RPMI7951 (cell line): Measurements from ENCODE around the gene PITX3. TPM values are rescaled to one million over a fixed set of nuclear protein-coding genes. Genes with fewer than 3 reads are reported as not detected.
"Not testable (repeated sequence)": the region's sequence is repeated elsewhere in the genome, so short reads cannot be mapped to it uniquely, and the experiment has no call there.

ENCODE experiments used
- DNase-seq: peaks from one replicate; pipeline ENCODE4 v3.0.0-alpha.2; 2012; ENCODE audit warnings: low read depth
- total RNA-seq: library from RNA; depleted of rRNA; stranded (reverse); fragments of >200 nt; shearing (Covaris generic); gene quantifications from 2 replicates; pipeline ENCODE4 v1.2.3, GENCODE V29; 2014

The PITX3 gene
- total RNA-seq, 1 experiment from 2014 or later, result not detected

DNA sequence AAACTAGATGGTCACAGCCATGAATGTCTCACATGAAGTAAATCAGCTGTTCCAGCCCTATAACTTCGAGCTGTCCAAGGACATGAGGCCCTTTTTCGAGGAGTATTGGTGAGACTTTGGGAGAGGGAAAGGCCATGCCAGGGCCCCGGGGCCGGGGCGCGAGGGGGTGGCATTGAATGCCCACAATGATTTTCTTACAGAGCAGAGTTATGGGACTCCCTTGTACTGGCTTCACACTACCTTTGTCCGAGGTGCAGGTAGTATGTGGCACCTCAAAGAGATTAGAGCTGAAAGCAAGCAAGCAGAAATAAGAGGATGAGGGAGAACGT, 14.8 kb downstream of the PITX3 start:
- no peak for DNase-seq

DNA sequence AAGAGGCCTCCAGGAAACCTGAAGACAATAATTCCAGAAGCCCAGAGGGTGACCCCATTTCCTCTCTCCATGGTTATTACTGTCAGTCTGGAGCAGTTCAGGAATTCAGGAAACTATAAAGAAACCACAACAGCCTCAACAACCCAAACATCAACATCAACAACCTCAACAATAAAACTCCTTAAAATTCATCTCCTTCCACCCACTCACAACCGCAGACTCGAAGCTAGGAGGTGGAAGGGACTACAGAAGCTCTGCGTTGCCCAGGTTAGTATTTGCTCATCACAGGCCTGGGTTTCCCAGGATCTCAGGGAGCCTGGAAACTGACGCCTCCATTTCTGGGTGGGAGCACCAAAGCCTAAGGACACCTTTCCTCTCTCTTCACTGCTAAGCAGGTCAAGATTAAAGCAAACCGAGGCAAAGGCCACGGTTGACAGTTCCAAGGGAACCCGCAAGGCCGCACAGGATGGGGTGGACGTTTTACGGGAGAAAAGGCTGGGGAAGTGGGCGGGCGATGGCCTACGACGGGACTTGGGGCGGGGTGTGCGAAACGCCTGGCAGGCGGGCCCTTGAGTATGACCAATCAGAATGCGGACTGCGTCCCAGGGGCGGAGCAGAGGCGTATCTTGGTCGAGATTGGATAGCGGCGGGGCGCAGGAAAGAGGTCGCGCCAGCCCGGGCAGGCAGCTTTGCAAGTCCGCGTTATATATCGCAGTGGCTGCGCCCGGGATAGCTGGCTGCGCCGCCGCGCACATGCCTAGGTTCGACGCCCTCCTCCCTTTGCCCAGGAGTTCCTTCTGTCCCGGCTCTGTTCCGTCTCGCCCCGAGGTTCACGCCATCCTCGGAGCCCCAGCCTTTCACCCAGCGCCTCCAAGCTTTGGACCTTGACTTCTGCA, 15.4 kb downstream of the PITX3 start, which contains the start of gene ELOVL3:
Gene ELOVL3, plus strand, starts transcription at position 654 of the 896 bp plus-strand sequence. CDS start 250 bp downstream, outside the sequence.
- DNase-seq, result peak; percentile 91

DNA sequence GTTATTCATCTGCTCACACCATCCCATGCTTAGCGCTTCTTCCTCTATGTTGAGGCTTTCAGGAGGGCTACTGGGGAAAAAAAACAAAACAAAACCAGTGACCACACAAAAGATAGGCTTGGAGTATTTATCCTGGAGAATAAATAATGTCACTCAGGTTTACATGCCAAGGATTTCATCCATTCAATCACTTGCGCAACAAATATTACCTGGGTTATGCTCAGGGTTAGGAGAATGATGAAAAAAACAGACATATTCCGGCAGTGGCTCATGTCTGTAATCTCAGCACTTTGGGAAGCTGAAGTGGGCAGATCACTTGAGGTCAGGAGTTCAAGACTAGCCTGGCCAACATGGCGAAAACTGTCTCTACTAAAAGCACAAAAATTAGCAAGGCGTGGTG, 18.5 kb downstream of the PITX3 start:
- DNase-seq, result no peak

DNA sequence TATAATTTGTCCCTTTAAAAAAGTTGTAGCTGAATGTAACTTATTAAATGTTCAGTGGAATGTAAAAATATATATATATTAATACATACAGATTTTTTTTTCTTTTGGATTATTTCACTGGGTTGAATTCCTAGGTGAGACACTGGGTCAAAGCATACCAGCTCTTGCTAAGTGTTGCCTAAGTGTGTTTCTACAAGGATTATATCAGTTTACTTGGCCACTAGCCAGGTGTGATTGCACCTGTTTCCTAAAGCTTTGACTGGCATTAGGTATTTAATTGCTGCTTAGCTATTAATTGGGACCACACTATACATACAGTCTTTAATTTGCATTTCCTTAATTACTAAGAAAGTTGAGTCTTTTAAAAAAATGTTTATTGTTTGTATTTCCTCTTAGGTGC, 20.7 kb downstream of the PITX3 start:
- DNase-seq, result no peak

DNA sequence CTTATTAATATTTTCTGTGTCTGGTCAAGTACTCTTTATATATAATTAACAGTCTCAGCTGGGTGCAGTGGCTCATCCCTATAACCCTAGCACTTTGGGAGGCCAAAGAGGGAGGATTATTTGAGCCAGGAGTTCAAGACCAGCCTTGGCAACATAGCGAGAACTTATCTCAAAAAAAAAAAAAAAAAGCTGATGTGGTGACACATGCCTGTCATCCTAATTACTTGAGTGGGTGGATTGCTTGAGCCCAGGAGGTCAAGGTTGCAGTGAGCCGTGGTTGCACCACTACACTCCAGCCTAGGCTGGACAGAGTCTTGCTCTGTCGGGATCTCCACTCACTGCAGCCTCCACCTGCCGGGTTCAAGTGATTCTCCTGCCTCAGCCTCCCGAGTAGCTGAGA, 21.9 kb downstream of the PITX3 start:
- no peak for DNase-seq

DNA sequence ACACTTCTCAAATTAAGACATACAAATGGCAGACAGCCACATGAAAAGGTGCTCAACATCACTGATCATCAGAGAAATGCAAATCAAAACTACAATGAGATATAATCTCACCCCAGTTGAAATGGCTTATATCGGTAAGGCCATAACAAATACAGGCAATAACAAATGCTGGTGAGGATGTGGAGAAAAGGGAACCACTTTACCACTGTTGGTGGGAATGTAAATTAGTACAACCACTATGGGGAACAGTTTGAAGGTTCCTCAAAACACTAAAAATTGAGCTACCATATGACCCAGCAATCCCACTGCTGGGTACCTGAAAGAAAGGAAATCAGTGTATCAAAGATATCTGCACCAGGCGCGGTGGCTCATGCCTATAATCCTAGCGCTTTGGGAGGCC, 27.7 kb downstream of the PITX3 start:
- not testable (repeated sequence) for DNase-seq

DNA sequence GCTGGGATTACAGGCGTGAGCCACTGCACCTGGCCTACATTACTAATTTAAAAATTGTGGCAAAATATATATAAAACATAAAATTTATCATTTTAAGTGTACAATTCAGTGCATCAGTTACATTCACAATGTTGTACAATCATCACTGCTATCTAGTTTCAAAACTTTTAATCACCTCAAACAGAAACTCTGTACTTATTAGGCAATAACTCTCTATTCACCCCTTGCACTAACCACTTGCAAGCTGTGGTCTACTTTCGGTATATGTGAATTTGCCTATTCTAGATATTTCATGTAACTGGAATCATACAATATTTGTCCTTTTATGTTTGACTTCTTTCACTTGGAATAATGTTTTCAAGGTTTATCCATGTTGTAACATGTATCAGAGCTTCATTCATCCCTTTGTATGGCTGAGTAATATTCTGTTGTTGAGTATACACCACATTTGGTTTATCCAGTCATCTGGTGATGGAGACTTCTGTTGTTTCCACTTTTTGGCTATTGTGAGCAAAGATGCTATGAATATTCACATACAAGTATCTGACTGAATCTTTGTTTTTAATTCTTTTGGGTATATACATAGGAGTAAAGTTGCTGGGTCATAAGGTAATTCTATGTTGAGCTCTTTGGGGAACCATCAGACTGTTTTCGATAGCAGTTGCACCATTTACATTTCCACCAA, 29.6 kb downstream of the PITX3 start:
- DNase-seq, result no peak

DNA sequence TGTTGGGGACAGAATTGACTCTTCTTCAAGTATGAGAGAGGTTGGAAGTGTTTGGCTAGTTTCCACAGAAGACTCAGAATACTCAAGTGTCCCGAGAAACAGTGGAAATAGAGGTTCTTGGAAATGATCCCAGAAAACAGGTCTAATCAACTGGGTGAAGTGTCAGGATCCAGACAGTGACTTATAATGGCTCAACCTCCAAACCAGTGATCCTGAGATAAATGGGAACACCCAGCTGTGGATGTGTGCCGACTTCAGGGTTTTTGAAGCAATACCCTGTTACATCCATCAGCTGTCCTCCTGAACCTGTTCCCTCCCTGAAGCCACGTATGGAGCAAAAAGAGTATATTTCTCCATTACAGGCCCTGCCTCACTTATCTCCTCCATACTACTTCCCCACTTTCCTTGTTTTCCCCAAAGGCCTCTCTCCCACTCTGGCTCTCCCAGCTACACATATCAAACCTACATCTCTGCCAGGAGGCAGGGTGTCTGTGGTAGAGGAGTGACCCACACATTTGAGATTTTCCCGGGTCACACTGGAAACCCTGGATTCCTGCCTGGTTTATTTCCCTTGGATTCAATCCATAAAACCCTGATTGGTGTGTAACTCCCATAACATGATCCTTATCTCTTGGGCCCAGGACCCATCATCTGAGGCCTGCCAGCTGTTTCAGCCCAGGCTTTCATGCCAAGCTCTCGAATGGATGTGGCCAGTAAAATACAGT, 32.8 kb downstream of the PITX3 start:
- peak; percentile 89 for DNase-seq

DNA sequence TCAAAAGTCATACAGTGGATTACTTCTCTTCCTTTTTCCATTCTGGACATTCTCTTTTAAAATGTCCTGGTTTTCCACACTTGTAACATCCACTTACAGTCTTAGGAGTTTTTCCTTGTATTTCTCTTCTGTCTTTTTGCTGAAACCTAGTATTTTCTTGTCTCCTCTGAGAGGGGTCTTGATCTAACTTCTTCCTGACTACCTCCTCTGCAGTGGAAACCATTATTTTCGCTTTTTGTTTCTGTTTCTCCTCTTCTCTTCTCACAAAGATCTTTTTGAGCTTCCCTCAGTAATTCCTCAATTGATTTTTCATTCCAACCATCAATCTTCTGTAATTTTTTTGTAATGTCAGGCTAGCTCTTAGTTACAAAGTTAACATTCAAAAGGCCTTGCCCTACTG, 38.9 kb downstream of the PITX3 start:
- no peak for DNase-seq

DNA sequence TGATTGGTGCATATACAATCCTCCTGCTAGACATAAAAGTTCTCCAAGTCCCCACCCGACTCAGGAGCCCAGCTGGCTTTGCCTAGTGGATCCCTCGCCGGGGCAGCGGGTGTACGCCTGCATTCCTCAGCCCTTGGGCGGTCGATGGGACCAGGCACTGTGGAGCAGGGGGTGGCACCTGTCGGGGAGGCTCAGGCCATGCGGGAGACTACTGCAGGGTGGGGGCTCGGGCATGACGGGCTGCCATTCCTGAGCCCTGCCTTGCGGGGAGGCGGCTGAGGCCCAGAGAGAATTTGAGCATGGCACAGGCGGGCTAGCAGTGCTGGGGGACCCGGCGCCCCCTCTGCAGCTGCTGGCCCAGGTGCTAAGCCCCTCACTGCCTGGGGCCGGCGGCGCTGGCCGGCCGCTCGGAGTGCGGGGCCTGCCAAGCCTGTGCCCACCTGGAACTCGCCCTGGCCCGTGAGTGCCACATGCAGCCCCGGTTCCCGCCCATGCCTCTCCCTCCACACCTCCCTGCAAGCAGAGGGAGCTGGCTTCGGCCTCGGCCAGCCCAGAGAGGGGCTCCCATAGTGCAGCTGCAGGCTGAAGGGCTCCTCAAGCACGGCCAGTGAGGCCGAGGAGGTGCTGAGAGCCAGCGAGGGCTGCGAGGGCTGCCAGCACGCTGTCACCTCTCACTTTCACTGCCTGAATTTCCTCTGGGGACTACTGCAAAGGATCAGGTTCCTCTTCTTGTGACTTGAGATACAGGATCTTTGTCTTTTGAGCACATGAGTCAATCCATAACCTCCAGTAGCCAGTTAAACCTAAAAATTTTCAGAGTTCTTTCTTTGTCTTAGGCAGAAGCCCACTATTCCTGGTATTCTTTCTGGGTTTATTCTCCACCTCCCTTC, 40.3 kb downstream of the PITX3 start:
- no peak for DNase-seq

DNA sequence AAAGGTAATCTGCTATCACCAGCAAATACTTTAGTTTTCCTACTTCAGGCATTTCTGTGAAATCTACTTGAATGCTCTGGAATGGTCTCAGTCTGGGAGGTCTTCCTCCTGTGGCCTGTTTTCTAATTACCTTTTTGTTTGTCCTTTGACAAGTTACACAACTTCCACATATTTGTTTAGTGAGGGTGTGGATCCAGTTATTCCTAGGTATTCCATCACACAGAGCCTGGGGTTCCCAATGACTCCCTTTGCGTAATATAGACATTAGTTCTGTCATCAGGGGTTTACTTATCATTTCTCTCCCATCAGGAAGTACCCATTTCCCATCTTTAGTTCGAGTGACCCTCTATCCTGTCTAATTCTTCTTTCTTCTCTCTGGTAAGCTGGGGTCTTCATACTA, 43.3 kb downstream of the PITX3 start:
- DNase-seq, result no peak

DNA sequence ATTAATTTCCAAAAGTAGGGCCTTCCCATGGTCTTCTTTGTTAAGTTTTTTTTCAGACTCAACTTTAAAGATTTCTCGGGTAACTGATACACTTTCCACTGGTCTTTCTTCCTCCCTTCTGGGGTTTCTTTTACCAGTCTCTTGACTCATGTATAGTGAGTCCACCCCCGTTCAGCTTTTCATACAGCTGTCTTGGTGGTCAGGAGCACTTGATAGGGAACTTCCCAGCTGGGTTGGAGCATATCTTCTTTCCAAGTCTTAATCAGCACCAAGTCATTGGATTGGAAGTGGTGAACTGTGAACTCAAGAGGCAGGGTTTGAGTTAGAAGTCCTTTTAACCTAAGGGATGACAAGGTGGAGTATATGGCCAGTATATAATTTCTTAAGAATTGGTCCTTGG, 44.4 kb downstream of the PITX3 start:
- DNase-seq, result no peak

DNA sequence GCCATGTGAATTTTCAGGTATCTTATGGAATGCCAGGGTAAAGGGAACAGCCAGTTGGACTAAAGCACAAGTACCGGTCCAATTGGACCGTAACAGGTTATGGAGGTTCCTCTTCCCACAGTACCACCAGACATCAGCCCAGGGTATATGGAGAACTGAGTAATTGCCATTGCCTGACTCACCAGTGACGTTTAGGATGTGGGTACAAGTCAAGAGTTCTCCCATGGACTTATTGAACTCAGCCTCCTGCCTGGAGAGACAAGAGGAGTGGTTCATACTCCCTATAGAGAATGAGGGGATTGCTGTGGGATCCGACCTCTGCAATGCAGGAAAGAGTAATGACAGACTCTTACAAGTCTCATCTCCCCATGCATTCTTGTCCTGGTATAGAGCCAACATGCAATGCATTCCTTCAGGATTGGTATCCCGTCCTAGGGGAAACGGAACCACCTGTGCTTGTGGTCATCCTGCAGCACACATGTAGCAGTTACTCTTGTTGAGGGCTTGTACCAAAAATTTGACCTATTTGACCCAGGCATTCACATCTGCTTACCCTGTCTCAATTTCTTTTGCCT, 45.9 kb downstream of the PITX3 start:
- DNase-seq, result peak; percentile 35

DNA sequence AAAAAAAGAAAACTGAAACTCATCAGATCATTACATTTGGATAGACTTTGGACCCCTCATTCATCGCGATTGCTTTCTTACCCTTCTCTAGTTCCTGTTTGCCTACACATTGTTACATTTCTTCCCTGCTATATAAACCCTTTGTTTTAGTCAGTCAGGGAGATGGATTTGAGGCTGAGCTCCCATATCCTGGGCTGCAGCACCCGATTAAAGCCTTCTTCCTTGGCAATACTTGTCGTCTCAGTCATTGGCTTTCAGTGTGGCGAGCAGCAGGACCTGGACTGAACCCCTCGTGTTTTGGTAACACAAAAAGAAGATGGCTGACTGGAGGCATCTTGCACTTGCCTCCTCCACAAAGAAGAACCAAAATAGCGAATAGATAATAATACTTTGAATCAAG, 49.4 kb downstream of the PITX3 start:
- no peak for DNase-seq

DNA sequence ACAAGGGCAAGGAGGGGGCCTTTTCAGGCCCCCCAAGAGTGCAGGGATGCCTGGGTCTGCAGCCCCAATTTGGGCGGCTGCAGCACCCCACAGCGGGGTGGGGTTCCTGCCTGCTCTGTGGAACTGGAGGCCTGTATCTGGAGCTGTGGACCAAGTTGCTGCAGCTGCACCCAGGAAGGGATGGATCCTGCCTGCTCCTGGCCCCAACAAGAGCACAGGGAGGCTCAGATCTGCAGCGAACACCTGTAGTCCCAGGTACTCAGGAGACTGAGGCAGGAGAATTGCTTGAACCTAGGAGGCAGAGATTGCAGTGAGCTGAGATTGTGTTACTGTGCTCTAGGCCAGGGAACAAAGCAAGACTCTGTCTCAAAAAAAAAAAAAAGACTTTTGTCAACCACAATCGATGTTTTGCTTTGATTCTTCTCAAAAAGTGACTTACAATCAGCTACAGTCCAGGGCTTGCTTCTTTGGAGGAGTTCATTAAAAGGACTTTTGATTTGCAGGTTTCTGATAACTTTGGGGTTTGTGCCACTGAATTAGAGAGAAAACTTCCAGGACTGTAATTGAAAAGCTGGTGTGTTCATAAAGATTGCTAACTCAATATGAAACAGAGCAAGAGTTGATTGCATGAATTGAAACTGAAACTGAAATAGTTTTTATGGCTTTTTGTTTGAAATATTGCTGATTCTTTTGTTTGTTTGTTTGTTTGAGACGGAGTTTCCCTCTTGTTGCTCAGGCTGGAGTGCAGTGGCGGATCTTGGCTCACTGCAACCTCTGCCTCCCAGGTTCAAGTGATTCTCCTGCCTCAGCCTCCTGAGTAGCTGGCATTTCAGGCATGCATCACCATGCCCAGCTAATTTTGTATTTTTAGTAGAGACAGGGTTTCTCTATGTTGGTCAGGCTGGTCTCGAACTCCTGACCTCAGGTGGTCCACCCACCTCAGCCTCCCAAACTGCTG, 52.1 kb downstream of the PITX3 start:
- not testable (repeated sequence) for DNase-seq

DNA sequence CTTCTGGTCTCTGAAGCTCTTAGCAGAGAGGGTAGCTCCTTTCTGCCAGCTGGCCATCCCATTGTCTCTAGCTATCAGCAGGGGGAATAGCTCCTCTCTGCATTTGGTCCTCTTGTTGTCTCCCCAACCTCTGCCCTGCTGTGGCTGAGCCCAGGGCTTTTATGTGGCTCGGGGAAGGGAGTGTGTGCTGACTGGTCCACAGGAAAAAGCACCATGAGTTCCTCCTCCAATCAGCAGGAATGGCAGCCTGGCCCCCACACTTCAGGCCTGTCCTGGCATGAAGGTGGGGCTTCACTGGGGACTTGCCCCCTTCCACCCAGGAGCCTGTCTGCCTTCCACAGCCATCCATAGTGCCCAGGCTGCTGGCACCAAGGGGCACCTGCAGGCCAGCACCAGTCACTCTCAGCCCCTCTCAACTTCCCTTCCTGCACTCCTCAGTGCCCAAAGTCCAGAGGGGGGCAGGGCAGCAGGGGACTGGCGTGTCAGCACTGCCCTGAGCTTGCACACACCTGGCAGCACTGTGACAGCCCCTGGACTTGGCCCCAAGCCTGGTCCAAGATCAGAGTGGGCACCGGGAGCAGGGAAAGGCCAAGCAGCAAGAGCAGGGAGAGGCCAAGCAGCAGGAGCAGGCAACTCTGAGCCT, 52.9 kb downstream of the PITX3 start:
- no peak for DNase-seq

DNA sequence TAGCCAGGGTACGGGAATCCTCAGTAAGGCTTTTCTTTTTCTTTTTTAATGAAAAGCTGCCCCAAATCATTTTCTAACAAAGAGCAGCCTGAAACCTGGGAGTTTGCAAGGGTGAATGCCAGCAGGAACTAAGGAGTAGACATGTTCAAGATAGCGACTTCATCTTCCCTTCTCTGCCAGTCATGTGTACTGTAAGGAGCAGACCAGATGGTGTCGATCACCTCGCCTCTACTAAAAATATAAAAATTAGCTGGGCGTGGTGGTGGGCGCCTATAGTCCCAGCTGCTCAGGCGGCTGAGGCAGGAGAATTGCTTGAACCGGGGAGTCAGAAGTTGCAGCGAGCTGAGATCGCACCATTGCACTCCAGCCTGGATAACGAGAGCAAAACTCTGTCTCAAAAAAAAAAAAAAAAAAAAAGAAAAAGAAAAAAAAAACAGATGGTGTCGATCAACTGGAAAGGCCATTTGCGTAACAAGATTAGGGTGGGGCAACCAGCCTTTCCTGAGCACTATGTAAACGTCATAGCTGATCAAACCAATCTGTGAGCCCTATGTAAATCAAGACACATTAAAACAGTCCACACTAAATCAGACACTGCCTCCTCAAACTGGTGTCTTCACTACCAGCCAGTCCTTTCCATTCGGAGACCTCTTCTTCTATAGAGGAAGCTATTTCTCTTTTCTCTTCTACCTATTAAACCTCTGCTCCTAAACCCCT, 55.3 kb downstream of the PITX3 start:
- peak; percentile 44 for DNase-seq

DNA sequence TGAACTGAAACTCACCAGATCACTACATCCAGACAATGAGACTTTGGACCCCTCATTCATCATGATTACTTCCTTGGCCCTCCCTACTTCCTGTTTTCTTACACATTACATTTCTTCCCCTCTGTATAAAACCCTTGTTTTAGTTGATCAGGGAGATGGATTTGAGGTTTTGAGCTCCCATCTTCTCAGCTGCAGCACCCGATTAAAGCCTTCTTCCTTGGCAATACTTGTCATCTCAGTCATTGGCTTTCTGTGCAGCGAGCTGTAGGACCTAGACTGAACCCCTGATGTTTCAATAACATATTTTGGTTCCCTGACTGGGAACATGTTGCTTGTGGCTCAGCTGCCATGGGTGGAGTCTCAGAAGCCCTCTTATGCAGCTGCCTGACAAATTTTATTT, 56.0 kb downstream of the PITX3 start:
- DNase-seq, result no peak

DNA sequence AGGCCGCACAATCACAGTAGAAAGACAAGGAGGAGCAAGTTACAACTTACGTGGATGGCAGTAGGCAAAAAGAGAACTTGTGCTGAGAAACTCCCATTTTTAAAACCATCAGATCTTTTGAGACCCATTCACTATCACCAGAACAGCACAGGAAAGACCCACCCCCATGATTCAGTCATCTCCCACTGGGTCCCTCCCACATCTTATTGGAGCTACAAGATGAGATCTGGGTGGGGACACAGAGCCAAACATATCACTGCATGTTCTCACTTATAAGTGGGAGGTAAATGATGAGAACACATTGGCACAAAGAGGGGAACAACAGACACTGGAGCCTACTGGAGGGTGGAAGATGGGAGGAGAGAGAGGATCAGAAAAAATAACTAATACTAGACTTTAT, 56.7 kb downstream of the PITX3 start:
- no peak for DNase-seq
